ENCODE measurements around the gene BEST2.

Gene BEST2

GRCh38 chr19:12802267-12803106, 50.9 kb downstream of the BEST2 start:
- no peak for DNase-seq

GRCh38 chr19:12804051-12804450, 52.5 kb downstream of the BEST2 start:
- DNase-seq, result no peak

GRCh38 chr19:12806242-12807081, 54.9 kb downstream of the BEST2 start, which contains the start of gene RNASEH2A:
Gene RNASEH2A, plus strand, starts transcription at chr19:12806584. Its CDS starts 90 bp downstream, at chr19:12806674.
- peak; percentile 88 for DNase-seq
